GM12878 (cell line): ENCODE results near the gene SUPT6H. TPM values are rescaled to one million over a fixed set of nuclear protein-coding genes. Genes with fewer than 3 reads are reported as not detected.

Source experiments
- ATAC-seq: fragments of 200-7000 bp; cut with Tn5 transposase; 3 replicates; pipeline ENCODE4 v1.9.1; 2020; ENCODE audit warnings: mild to moderate bottlenecking, moderate library complexity
- BruUV-seq: library from RNA; stranded (reverse); fragments of 400-500 nt; replicated peaks from 2 replicates; lab custom pipeline; 2021; lab: Mats Ljungman, UMichigan
- CTCF ChIA-PET: fragments of 300-600 bp; sonication (Branson Sonifier 250); formaldehyde crosslinking; extraction: SDS; loops from one replicate; lab custom pipeline; 2021; ENCODE audit warnings: inconsistent platforms; lab: Yijun Ruan, JAX
- POLR2A ChIA-PET: fragments of 350-600 bp; formaldehyde crosslinking; extraction: SDS; loops from one replicate; lab custom pipeline; 2021; ENCODE audit warnings: inconsistent platforms; lab: Charles Lee
- RAD21 ChIA-PET: fragments of 300-600 bp; sonication (Branson Sonifier 250); formaldehyde crosslinking; loops from one replicate; lab custom pipeline; 2023; ENCODE audit warnings: antibody characterized with exemption; ENCODE audit not compliant: unreplicated experiment; lab: Charles Lee
- SMC1A ChIA-PET: fragments of 300-600 bp; sonication (Branson Sonifier 250); formaldehyde crosslinking; loops from one replicate; lab custom pipeline; 2023; ENCODE audit not compliant: unreplicated experiment, uncharacterized antibody; lab: Charles Lee
- DNase-seq: peaks from one replicate; pipeline ENCODE4 v3.0.0-alpha.2; 2011; ENCODE audit warnings: low read depth, low spot score
- FAIRE-seq: peaks from 3 replicates; lab custom pipeline; 2011; peaks lifted over from hg19 to GRCh38; lab: Jason Lieb, UNC
- H2AFZ ChIP-seq: 2 replicates; pipeline ENCODE4 v1.6.0; 2011; ENCODE audit warnings: low read depth, low read length, control low read depth; ENCODE audit not compliant: control insufficient read depth
- H3K27ac ChIP-seq: 2 replicates; pipeline ENCODE4 v1.5.1; 2011; ENCODE audit warnings: control low read depth; ENCODE audit not compliant: control insufficient read depth, insufficient read depth
- H3K27me3 ChIP-seq, 2 experiments: replicated peaks in 1 of 2; 2 replicates each; pipeline versions ENCODE4 v1.6.0 to v1.6.1; 2011; ENCODE audit warnings: low read length in 1 of 2; ENCODE audit not compliant: control insufficient read depth in 2 of 2, insufficient read depth in 2 of 2
- H3K36me3 ChIP-seq, 2 experiments: 2 replicates each; pipeline ENCODE4 v1.5.1; 2011; ENCODE audit warnings: low read length in 1 of 2; ENCODE audit not compliant: control insufficient read depth in 2 of 2, insufficient read depth in 2 of 2
- H3K4me1 ChIP-seq: 2 replicates; pipeline ENCODE4 v1.6.1; 2011; ENCODE audit warnings: mild to moderate bottlenecking, low read length, moderate library complexity, mixed read lengths; ENCODE audit not compliant: control insufficient read depth, insufficient read depth
- H3K4me2 ChIP-seq: 2 replicates; pipeline ENCODE4 v1.6.0; 2011; ENCODE audit warnings: control low read depth; ENCODE audit not compliant: control insufficient read depth, insufficient read depth
- H3K4me3 ChIP-seq: fragments of 200-600 bp; sonication (generic); 2 replicates; pipeline ENCODE4 v1.5.1; 2016
- H3K79me2 ChIP-seq: 2 replicates; pipeline ENCODE4 v1.6.0; 2011; ENCODE audit warnings: low read length; ENCODE audit not compliant: control insufficient read depth, insufficient read depth
- H3K9ac ChIP-seq: 2 replicates; pipeline ENCODE4 v1.8.0; 2011; ENCODE audit warnings: low read length, control low read depth, mixed read lengths; ENCODE audit not compliant: control insufficient read depth, insufficient read depth
- H3K9me3 ChIP-seq: replicated peaks from 3 replicates; pipeline ENCODE4 v1.5.1; 2011; ENCODE audit warnings: mild to moderate bottlenecking, low read length; ENCODE audit not compliant: control insufficient read depth, insufficient read depth
- H4K20me1 ChIP-seq: 2 replicates; pipeline ENCODE4 v1.6.0; 2011; ENCODE audit not compliant: control insufficient read depth, insufficient read depth
- CBX3 ChIP-seq: fragments of 200-600 bp; sonication (generic); IDR thresholded peaks from 2 replicates; pipeline ENCODE4 v1.6.1; 2016; ENCODE audit warnings: low read depth, borderline replicate concordance
- CREB1 ChIP-seq: IDR thresholded peaks from 2 replicates; pipeline ENCODE4 v1.6.1; 2012; ENCODE audit warnings: low read depth, mild to moderate bottlenecking, inconsistent platforms
- HDGF ChIP-seq: fragments of 450-650 bp; IDR thresholded peaks from 2 replicates; pipeline ENCODE4 v1.6.1; 2016; ENCODE audit warnings: antibody characterized with exemption
- NFXL1 ChIP-seq: fragments of 450-650 bp; IDR thresholded peaks from 2 replicates; pipeline ENCODE4 v1.6.1; 2017; ENCODE audit warnings: antibody characterized with exemption, mild to moderate bottlenecking, borderline replicate concordance
- PAX5 ChIP-seq: IDR thresholded peaks from 2 replicates; pipeline ENCODE4 v1.6.1; 2011; ENCODE audit warnings: low read depth, low read length, borderline replicate concordance
- RBBP5 ChIP-seq: fragments of 200-600 bp; sonication (generic); conservative IDR thresholded peaks from 2 replicates; pipeline ENCODE4 v1.6.1; 2016
- SIX5 ChIP-seq: IDR thresholded peaks from 2 replicates; pipeline ENCODE4 v1.6.1; 2011; ENCODE audit warnings: mild to moderate bottlenecking, low read depth, low read length, moderate library complexity; ENCODE audit not compliant: severe bottlenecking
- SMAD5 ChIP-seq: IDR thresholded peaks from 2 replicates; pipeline ENCODE4 v1.6.1; 2016; ENCODE audit warnings: antibody characterized with exemption, low read depth
- ZNF622 ChIP-seq: fragments of 450-650 bp; IDR thresholded peaks from 2 replicates; pipeline ENCODE4 v1.6.1; 2017; ENCODE audit warnings: mild to moderate bottlenecking, inconsistent platforms
- ZZZ3 ChIP-seq: IDR thresholded peaks from 2 replicates; pipeline ENCODE4 v1.6.1; 2011; ENCODE audit warnings: low read depth; ENCODE audit not compliant: control insufficient read depth, insufficient read length
- WGBS: methylation state at CpG from one replicate; pipeline ENCODE4 v1.1.6; 2016; ENCODE audit warnings: low lambda C conversion rate; ENCODE audit not compliant: insufficient replicate concordance, insufficient coverage; ENCODE audit errors: missing lambda C conversion rate; 5-methylcytosine and 5-hydroxymethylcytosine counted together
- in situ Hi-C: fragments of 300-500 bp; cut with MboI; formaldehyde crosslinking; loops from 9 replicates; pipeline ENCODE4 v1.14.3; 2018; ENCODE audit warnings: mixed read lengths
- intact Hi-C: fragments of 100-400 bp; cut with micrococcal nuclease; formaldehyde crosslinking; loops from one replicate; pipeline ENCODE4 v1.14.2; 2022; ENCODE audit not compliant: unreplicated experiment
- polyA plus RNA-seq, 11 experiments: library from polyadenylated mRNA; depleted of rRNA in 4 of 11; unstranded in 6 of 11; stranded (reverse) in 5 of 11; fragments of >200 nt; fragmentation: Nextera tagmentation in 4 of 11; fragmentation: Illumina TruSeq in 1 of 11; extraction: Ambion mirVana in 4 of 11; extraction: Trizol in 1 of 11; gene quantifications; 1 replicate in 1 of 11; 2 replicates in 10 of 11; pipeline versions ENCODE4 v1.2.1 to v1.2.3, GENCODE V29; 2011 to 2016; ENCODE audit warnings: inconsistent platforms in 2 of 11, missing spikeins in 2 of 11, low read depth in 1 of 11
- total RNA-seq, 4 experiments: library from RNA; depleted of rRNA in 3 of 4; stranded (reverse); fragments of >200 nt in 3 of 4; fragmentation: Illumina TruSeq in 1 of 4; extraction: Trizol in 1 of 4; gene quantifications; 2 replicates each; pipeline versions ENCODE4 v1.2.1 to v1.2.3, GENCODE V29; 2013 to 2021
- TF ChIP-seq, protein P1 (sequence below): fragments of 450-650 bp; IDR thresholded peaks from 2 replicates; pipeline ENCODE4 v1.6.1; 2014; ENCODE audit warnings: mild to moderate bottlenecking
- TF ChIP-seq, protein P2 (sequence below): fragments of 450-650 bp; conservative IDR thresholded peaks from 2 replicates; pipeline ENCODE4 v1.6.1; 2017; ENCODE audit warnings: mild to moderate bottlenecking, moderate library complexity

SUPT6H gene
- total and polyA plus RNA-seq, 10 of the 15 experiments (the other 5 are each of a cell fraction or from before 2014, with no cell fraction given), result 1.7 to 58.8 (median 37.7) TPM

DNA sequence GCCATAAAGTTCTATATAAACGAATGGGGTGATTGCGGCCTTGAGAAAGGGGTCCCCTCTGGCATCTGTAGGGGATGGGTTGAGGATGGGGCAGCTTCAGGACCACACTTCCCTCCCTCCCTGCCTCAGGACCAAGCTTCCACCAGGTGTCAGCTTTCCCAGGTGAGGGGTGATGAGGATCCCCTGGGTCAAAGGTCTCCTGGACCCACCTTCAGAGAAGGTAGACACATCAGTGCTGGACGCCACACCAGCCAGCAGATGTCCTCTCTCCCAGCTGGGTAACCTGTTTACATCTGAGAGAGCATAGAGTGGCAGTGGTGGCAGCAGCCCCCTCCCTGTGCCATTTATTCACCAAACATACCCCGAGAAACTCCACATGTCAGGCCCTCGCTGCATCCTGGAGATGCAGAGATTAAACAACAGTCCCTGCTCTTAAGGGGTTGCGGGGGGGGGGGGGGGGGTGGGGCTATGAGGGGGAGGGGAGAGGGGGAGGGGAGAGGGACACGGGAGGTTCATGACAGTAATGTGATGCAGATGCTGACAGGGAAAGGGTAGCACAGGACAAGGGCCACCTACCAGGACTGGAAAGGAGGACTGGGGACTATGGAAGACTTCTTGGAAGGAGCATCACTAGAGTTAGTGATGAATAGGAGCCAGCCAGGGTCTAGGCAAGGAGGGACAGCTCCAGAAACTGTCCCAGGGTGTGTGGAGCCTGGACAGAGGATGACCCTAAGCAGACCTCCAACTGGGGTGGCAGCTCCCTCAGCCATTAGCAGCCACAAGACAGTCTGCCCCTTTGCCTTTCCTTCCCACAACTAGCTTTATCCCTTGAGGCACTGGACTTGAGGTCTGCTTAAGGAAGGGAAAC is 44.7 kb downstream of the SUPT6H start (continued):
- no peak for TF ChIP-seq HDGF
- no peak for TF ChIP-seq ZZZ3

DNA sequence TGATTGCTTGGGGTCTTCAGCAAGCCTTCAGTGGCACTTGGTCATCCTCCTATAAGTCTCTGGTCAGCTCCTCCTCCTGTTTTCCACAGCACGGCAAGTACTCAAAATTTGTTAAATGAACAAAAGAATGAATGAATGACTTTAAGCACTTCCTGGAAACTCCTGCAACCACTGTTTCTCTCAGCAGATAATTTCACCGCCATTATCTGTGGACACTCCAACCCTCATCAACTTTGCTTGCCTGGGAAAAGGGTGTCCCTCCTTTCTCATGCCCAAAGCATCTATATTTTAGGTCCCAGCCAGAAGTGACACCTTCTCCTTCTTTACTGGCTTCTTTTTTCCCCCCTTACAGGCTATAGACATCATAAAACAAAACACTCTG is 45.3 kb downstream of the SUPT6H start:
- ChIA-PET SMC1A (no interaction called here), POLR2A (no interaction called here), CTCF (no interaction called here), RAD21 (no interaction called here)
- intact Hi-C loops, result no loop called here
- DNase-seq (no peak), FAIRE-seq (no peak), ATAC-seq (no peak)
- TF ChIP-seq CBX3 (no peak), SMAD5 (no peak), ZNF622 (no peak), NFXL1 (no peak), SIX5 (no peak), RBBP5 (no peak), PAX5 (no peak), CREB1 (no peak)
- TF ChIP-seq, protein P1, sequence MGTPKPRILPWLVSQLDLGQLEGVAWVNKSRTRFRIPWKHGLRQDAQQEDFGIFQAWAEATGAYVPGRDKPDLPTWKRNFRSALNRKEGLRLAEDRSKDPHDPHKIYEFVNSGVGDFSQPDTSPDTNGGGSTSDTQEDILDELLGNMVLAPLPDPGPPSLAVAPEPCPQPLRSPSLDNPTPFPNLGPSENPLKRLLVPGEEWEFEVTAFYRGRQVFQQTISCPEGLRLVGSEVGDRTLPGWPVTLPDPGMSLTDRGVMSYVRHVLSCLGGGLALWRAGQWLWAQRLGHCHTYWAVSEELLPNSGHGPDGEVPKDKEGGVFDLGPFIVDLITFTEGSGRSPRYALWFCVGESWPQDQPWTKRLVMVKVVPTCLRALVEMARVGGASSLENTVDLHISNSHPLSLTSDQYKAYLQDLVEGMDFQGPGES, result no peak
- TF ChIP-seq, protein P2, sequence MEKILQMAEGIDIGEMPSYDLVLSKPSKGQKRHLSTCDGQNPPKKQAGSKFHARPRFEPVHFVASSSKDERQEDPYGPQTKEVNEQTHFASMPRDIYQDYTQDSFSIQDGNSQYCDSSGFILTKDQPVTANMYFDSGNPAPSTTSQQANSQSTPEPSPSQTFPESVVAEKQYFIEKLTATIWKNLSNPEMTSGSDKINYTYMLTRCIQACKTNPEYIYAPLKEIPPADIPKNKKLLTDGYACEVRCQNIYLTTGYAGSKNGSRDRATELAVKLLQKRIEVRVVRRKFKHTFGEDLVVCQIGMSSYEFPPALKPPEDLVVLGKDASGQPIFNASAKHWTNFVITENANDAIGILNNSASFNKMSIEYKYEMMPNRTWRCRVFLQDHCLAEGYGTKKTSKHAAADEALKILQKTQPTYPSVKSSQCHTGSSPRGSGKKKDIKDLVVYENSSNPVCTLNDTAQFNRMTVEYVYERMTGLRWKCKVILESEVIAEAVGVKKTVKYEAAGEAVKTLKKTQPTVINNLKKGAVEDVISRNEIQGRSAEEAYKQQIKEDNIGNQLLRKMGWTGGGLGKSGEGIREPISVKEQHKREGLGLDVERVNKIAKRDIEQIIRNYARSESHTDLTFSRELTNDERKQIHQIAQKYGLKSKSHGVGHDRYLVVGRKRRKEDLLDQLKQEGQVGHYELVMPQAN, result no peak
- no peak overlapping the region for H2AFZ ChIP-seq
- no peaks in the 10 kb centered on the region for H3K9me3 ChIP-seq
- in situ Hi-C loops, result no loop called here
- no peak overlapping the region for H3K27ac ChIP-seq
- no TSS peak for BruUV-seq
- H3K4me3 ChIP-seq, result no peak overlapping the region
- WGBS, result 100% methylated on average over 2 of the region's 2 CpGs
- no peak overlapping the region for H3K9ac ChIP-seq
- H3K79me2 ChIP-seq, result no peaks in the 10 kb centered on the region
- H3K36me3 ChIP-seq, result peaks cover 3 to 9% of the 10 kb centered on the region in 2 experiments; a peak in 2 of 4 replicates
- no peak overlapping the region for H3K4me2 ChIP-seq
- no peaks in the 10 kb centered on the region for H4K20me1 ChIP-seq
- H3K4me1 ChIP-seq, result peaks cover 7% of the 10 kb centered on the region
- no peaks in the 10 kb centered on the region for H3K27me3 ChIP-seq
